K562 (cell line): ENCODE measurements around the gene LINGO3. TPM values are rescaled to one million over a fixed set of nuclear protein-coding genes. Genes with fewer than 3 reads are reported as not detected.

Experiments
- KDM4B ChIP-seq, 2 experiments: fragments of 450-650 bp in 1 of 2; sonication (generic) in 1 of 2; IDR thresholded peaks; 2 replicates each; pipeline ENCODE4 v1.6.1; 2016 to 2017; ENCODE audit warnings: borderline replicate concordance in 2 of 2, antibody characterized with exemption in 1 of 2, low read depth in 1 of 2, mild to moderate bottlenecking in 1 of 2
- KLF6 ChIP-seq: fragments of 250-450 bp; sonication (Bioruptor Pico); IDR thresholded peaks from 2 replicates; pipeline ENCODE4 v1.4.0; 2020; ENCODE audit warnings: mild to moderate bottlenecking, moderate library complexity, borderline replicate concordance
- NONO ChIP-seq, 2 experiments: fragments of 200-400 bp in 1 of 2; fragments of 450-650 bp in 1 of 2; formaldehyde crosslinking in 1 of 2; IDR thresholded peaks; 2 replicates each; pipeline ENCODE4 v1.6.1; 2017; ENCODE audit warnings: low read depth in 2 of 2, mild to moderate bottlenecking in 2 of 2, moderate library complexity in 2 of 2, low read length in 1 of 2
- PHB ChIP-seq: fragments of 250-450 bp; sonication (Bioruptor Pico); IDR thresholded peaks from 2 replicates; pipeline ENCODE4 v1.5.0; 2021
- PHF20 ChIP-seq: fragments of 450-650 bp; IDR thresholded peaks from 2 replicates; pipeline ENCODE4 v1.6.1; 2018; ENCODE audit not compliant: partially characterized antibody
- RBBP5 ChIP-seq: fragments of 200-600 bp; sonication (generic); IDR thresholded peaks from 2 replicates; pipeline ENCODE4 v1.6.1; 2012; ENCODE audit warnings: borderline replicate concordance, mild to moderate bottlenecking, low read length, control low read depth, inconsistent platforms; ENCODE audit not compliant: insufficient read depth, poor library complexity, severe bottlenecking
- RBM25 ChIP-seq: fragments of 200-400 bp; formaldehyde crosslinking; IDR thresholded peaks from 2 replicates; pipeline ENCODE4 v1.6.1; 2018; ENCODE audit warnings: low read length, low read depth, moderate library complexity; ENCODE audit not compliant: severe bottlenecking
- SNIP1 ChIP-seq: fragments of 450-650 bp; IDR thresholded peaks from 2 replicates; pipeline ENCODE4 v1.7.1; 2017; ENCODE audit warnings: low read depth, mild to moderate bottlenecking
- TEAD4 ChIP-seq, 2 experiments: sonication (generic) in 1 of 2; formaldehyde crosslinking in 1 of 2; IDR thresholded peaks; 2 replicates each; pipeline versions ENCODE4 v1.6.1 to v1.8.0; 2012 to 2022; ENCODE audit warnings: borderline replicate concordance in 1 of 2, inconsistent platforms in 1 of 2, low read length in 1 of 2, mild to moderate bottlenecking in 1 of 2, missing genetic modification reagents in 1 of 2
- TOE1 ChIP-seq, 2 experiments: fragments of 450-650 bp in 1 of 2; sonication (generic) in 1 of 2; formaldehyde crosslinking in 1 of 2; IDR thresholded peaks; 2 replicates each; pipeline versions ENCODE4 v1.7.1 to v1.8.0; 2016 to 2022; ENCODE audit warnings: borderline replicate concordance in 2 of 2, mild to moderate bottlenecking in 2 of 2, antibody characterized with exemption in 1 of 2, inconsistent platforms in 1 of 2, low read depth in 1 of 2, missing genetic modification reagents in 1 of 2, moderate library complexity in 1 of 2
- XRCC3 ChIP-seq: fragments of 450-650 bp; IDR thresholded peaks from 2 replicates; pipeline ENCODE4 v1.6.1; 2017; ENCODE audit warnings: mild to moderate bottlenecking, moderate library complexity
- ZNF253 ChIP-seq: fragments of 250-450 bp; sonication (Bioruptor Pico); conservative IDR thresholded peaks from 2 replicates; pipeline ENCODE4 v1.6.1; 2021; ENCODE audit warnings: mild to moderate bottlenecking
- ZNF384 ChIP-seq: IDR thresholded peaks from 2 replicates; pipeline ENCODE4 v1.6.1; 2012; ENCODE audit warnings: low read depth, low read length, improper control_type of control experiment
- polyA plus RNA-seq, 8 experiments: library from polyadenylated mRNA; depleted of rRNA in 4 of 8; stranded (reverse) in 5 of 8; unstranded in 3 of 8; fragments of >200 nt; fragmentation: Nextera tagmentation in 2 of 8; fragmentation: Illumina TruSeq in 1 of 8; extraction: Ambion mirVana in 2 of 8; extraction: Trizol in 1 of 8; gene quantifications; 2 replicates each; pipeline versions ENCODE4 v1.2.1 to v1.2.3, GENCODE V29; 2011 to 2014; ENCODE audit warnings: inconsistent platforms in 1 of 8, missing spikeins in 1 of 8
- total RNA-seq, 7 experiments: library from RNA; depleted of rRNA in 6 of 7; stranded (reverse); fragments of >200 nt in 6 of 7; fragmentation: Illumina TruSeq in 2 of 7; extraction: Trizol in 2 of 7; gene quantifications; 2 replicates each; pipeline versions ENCODE4 v1.2.1 to v1.2.3, GENCODE V29; 2011 to 2021; ENCODE audit warnings: low replicate concordance in 1 of 7
- TF ChIP-seq, protein P1 (sequence below), 2 experiments: fragments of 150-350 bp in 1 of 2; IDR thresholded peaks; 2 replicates each; pipeline ENCODE4 v1.6.1; 2012 to 2016; ENCODE audit warnings: low read depth in 2 of 2, low read length in 2 of 2, mild to moderate bottlenecking in 1 of 2, moderate library complexity in 1 of 2
- TF ChIP-seq, protein P2 (sequence below): fragments of 250-450 bp; sonication (Bioruptor Pico); IDR thresholded peaks from 2 replicates; pipeline ENCODE4 v1.5.0; 2021
- TF ChIP-seq, protein P3 (sequence below): fragments of 450-650 bp; formaldehyde crosslinking; IDR thresholded peaks from 2 replicates; pipeline ENCODE4 v1.4.0; 2022; ENCODE audit warnings: missing genetic modification characterization

The LINGO3 gene
- total and polyA plus RNA-seq, 9 of the 15 experiments (the other 6 are each of a cell fraction or from before 2014, with no cell fraction given) = 0.03 to 0.05 (median 0.03) TPM; not detected in 6

DNA sequence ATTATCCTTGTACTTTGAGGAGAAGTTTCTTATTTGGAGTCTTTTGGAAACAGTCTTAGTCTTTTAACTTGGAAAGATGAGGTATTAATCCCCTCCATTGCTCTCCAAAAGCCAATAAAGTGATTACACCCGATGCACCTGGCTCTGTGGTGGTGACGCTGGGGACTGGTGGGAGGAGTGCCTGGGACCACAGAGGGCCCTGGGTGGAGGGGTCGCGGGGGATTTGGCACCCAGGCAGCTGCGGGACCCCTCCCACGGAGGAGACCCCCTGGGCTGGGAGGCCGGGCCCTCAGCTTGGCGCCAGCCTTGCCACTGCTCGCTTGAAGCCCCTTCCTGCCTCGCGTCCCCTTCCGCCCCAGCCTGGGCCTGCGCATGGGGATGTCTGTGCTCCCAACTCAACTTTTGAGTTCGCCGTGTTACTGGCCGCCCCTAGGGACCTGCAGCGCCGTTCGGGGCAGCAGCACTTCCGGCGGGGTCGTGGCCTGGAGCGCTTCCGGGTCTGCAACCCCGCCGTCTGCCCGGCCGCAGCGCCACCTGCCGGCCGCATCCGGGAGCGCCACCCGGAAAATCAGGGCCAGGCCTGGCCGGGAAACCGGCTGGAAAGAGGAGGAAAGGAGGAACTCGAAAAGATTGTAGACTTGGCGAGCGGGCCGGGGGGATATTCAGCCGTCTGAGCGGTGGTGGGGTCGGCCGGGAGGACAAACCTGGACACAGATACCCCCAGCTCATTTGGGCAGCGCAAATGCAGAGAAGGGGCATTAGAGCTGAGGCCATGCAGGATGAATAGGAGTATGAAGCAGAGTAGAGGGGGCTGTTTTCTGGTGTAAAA is 34.4 kb downstream of the LINGO3 start (continued):
- peak; percentile 15; the same call in 1 of the 2 replicates for TF ChIP-seq TOE1 (IDR thresholded peaks at IDR 0.05; ENCODE audit: borderline replicate concordance)
- no peak for TF ChIP-seq TOE1 (CRISPR knock-in tag; IDR thresholded peaks at IDR 0.05; ENCODE audit: borderline replicate concordance, low read depth)
- TF ChIP-seq, protein P1, sequence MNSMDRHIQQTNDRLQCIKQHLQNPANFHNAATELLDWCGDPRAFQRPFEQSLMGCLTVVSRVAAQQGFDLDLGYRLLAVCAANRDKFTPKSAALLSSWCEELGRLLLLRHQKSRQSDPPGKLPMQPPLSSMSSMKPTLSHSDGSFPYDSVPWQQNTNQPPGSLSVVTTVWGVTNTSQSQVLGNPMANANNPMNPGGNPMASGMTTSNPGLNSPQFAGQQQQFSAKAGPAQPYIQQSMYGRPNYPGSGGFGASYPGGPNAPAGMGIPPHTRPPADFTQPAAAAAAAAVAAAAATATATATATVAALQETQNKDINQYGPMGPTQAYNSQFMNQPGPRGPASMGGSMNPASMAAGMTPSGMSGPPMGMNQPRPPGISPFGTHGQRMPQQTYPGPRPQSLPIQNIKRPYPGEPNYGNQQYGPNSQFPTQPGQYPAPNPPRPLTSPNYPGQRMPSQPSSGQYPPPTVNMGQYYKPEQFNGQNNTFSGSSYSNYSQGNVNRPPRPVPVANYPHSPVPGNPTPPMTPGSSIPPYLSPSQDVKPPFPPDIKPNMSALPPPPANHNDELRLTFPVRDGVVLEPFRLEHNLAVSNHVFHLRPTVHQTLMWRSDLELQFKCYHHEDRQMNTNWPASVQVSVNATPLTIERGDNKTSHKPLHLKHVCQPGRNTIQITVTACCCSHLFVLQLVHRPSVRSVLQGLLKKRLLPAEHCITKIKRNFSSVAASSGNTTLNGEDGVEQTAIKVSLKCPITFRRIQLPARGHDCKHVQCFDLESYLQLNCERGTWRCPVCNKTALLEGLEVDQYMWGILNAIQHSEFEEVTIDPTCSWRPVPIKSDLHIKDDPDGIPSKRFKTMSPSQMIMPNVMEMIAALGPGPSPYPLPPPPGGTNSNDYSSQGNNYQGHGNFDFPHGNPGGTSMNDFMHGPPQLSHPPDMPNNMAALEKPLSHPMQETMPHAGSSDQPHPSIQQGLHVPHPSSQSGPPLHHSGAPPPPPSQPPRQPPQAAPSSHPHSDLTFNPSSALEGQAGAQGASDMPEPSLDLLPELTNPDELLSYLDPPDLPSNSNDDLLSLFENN (IDR thresholded peaks at IDR 0.05; ENCODE audit: low read depth in 2 of 2, low read length in 2 of 2) = peak in 1 of 2 experiments; percentile 70; a peak in 2 of 4 replicates
- TF ChIP-seq, protein P2, sequence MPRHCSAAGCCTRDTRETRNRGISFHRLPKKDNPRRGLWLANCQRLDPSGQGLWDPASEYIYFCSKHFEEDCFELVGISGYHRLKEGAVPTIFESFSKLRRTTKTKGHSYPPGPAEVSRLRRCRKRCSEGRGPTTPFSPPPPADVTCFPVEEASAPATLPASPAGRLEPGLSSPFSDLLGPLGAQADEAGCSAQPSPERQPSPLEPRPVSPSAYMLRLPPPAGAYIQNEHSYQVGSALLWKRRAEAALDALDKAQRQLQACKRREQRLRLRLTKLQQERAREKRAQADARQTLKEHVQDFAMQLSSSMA (CRISPR knock-in tag) = peak; percentile 79; the same call in 1 of the 2 replicates
- TF ChIP-seq TEAD4 (IDR thresholded peaks at IDR 0.05; ENCODE audit: low read length) = no peak; the same call in 1 of the 2 replicates
- TF ChIP-seq TEAD4 (CRISPR knock-in tag; IDR thresholded peaks at IDR 0.05; ENCODE audit: borderline replicate concordance) = no peak
- peak; percentile 51 for TF ChIP-seq RBBP5
- TF ChIP-seq, protein P3, sequence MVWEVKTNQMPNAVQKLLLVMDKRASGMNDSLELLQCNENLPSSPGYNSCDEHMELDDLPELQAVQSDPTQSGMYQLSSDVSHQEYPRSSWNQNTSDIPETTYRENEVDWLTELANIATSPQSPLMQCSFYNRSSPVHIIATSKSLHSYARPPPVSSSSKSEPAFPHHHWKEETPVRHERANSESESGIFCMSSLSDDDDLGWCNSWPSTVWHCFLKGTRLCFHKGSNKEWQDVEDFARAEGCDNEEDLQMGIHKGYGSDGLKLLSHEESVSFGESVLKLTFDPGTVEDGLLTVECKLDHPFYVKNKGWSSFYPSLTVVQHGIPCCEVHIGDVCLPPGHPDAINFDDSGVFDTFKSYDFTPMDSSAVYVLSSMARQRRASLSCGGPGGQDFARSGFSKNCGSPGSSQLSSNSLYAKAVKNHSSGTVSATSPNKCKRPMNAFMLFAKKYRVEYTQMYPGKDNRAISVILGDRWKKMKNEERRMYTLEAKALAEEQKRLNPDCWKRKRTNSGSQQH (CRISPR knock-in tag) = no peak
- no peak for TF ChIP-seq KLF6
- no peak for TF ChIP-seq RBM25
- TF ChIP-seq SNIP1 = no peak
- TF ChIP-seq PHB = peak; percentile 67
- no peak for TF ChIP-seq ZNF384
- TF ChIP-seq ZNF253 (CRISPR knock-in tag) = no peak
- TF ChIP-seq PHF20 = peak; percentile 31
- peak in 1 of 2 experiments; percentile 96; a peak in 2 of 4 replicates for TF ChIP-seq NONO (IDR thresholded peaks at IDR 0.05; ENCODE audit: low read depth in 2 of 2, low read length in 1 of 2)
- peak in 1 of 2 experiments; percentile 94; a peak in 2 of 4 replicates for TF ChIP-seq KDM4B (IDR thresholded peaks at IDR 0.05; ENCODE audit: borderline replicate concordance in 2 of 2, low read depth in 1 of 2)
- no peak for TF ChIP-seq XRCC3
